Gastrocnemius medialis (tissue), 4 donors: ENCODE measurements around the gene FDPS.

Source experiments
- POLR2A ChIP-seq, 2 donors: fragments of 450-650 bp; IDR thresholded peaks; one replicate each; pipeline ENCODE4 v1.6.1; 2017; ENCODE audit warnings: antibody characterized with exemption in 2 of 2, mild to moderate bottlenecking in 2 of 2, moderate library complexity in 2 of 2
- TF ChIP-seq, protein P1 (sequence below), 5 experiments: fragments of 450-650 bp in 3 of 5; fragments of 200-600 bp in 2 of 5; sonication (generic) in 2 of 5; IDR thresholded peaks in 4 of 5; conservative IDR thresholded peaks in 1 of 5; 1 replicate in 4 of 5; 2 replicates in 1 of 5; pipeline ENCODE4 v1.5.1; 2016 to 2019; ENCODE audit warnings: antibody characterized with exemption in 5 of 5, mild to moderate bottlenecking in 3 of 5, moderate library complexity in 3 of 5

DNA sequence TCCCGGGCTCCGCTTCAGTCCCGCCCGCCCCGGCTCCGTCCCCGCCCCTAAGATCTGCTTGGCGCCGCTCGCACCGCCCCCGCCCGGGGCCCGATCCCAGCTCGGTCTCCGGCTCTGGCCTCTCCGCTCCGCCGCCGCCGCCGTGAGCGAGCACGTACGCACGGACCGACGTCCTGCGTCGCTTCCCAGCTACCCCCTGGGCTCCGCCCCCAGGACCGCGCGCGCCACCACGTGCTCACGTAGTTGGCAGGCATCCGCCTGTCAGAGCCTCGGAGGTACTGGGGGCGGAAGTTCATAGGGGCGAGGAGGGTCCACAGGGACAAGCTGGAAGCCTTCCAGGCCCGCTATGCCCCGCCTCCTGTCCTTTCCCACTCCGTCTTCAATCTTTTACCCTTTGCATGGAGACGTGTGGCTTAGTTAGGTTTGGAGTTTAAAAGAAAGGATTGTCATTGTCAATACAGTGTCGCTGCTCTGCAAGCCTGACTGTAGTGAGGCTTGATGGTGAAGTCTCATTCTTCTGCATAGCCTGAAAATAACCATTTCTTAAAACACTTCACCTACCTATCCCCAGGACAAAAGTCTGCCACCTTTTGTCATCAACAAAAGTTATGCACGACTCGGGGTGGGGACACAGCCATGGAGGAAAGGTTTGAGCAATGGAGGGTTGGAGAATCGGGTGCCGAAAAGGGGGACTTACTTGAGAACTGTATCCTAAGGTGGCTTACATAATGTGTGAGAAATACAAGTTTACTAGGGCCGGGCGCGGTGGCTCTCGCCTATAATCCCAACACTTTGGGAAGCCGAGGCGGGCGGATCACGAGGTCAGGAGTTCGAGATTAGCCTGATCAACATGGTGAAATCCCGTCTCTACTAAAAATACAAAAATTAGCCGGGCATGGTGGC, 35.1 kb upstream of the FDPS start, which contains the start of gene CLK2:
- TF ChIP-seq, protein P1, sequence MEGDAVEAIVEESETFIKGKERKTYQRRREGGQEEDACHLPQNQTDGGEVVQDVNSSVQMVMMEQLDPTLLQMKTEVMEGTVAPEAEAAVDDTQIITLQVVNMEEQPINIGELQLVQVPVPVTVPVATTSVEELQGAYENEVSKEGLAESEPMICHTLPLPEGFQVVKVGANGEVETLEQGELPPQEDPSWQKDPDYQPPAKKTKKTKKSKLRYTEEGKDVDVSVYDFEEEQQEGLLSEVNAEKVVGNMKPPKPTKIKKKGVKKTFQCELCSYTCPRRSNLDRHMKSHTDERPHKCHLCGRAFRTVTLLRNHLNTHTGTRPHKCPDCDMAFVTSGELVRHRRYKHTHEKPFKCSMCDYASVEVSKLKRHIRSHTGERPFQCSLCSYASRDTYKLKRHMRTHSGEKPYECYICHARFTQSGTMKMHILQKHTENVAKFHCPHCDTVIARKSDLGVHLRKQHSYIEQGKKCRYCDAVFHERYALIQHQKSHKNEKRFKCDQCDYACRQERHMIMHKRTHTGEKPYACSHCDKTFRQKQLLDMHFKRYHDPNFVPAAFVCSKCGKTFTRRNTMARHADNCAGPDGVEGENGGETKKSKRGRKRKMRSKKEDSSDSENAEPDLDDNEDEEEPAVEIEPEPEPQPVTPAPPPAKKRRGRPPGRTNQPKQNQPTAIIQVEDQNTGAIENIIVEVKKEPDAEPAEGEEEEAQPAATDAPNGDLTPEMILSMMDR (IDR thresholded peaks at IDR 0.05 in 4 of 5, conservative IDR thresholded peaks at IDR 0.05 in 1 of 5), result no peak
- peak; percentile 84 to 89 for TF ChIP-seq POLR2A (IDR thresholded peaks at IDR 0.05)
